Endothelial cell of umbilical vein (primary cell): ENCODE results near the gene ZNRD2. TPM values are rescaled to one million over a fixed set of nuclear protein-coding genes. Genes with fewer than 3 reads are reported as not detected.

ENCODE experiments used
- BruUV-seq: library from RNA; stranded (reverse); fragments of 400-500 nt; replicated peaks from 2 replicates; lab custom pipeline; 2021; lab: Mats Ljungman, UMichigan
- CTCF ChIA-PET: fragments of 300-600, 350-600 bp; sonication (Branson Sonifier 250); formaldehyde crosslinking; loops from one replicate; lab custom pipeline; 2021; ENCODE audit warnings: antibody characterized with exemption, inconsistent platforms; lab: Charles Lee
- POLR2A ChIA-PET: fragments of 300-600, 350-600 bp; sonication (Branson Sonifier 250); formaldehyde crosslinking; loops from one replicate; lab custom pipeline; 2021; ENCODE audit warnings: antibody characterized with exemption, inconsistent platforms; lab: Charles Lee
- DNase-seq: peaks from one replicate; pipeline ENCODE4 v3.0.0-alpha.2; 2011; ENCODE audit warnings: low read depth, low spot score
- FAIRE-seq: peaks from 2 replicates; lab custom pipeline; 2011; peaks lifted over from hg19 to GRCh38; lab: Jason Lieb, UNC
- H2AFZ ChIP-seq: 2 replicates; pipeline ENCODE4 v1.6.0; 2012; ENCODE audit warnings: low read depth, low read length, control low read depth, inconsistent platforms
- H3K27ac ChIP-seq: 2 replicates; pipeline ENCODE4 v1.5.1; 2011; ENCODE audit warnings: low read depth, mild to moderate bottlenecking, control low read depth, low read length, moderate library complexity; ENCODE audit not compliant: insufficient read depth
- H3K27me3 ChIP-seq, 2 experiments: 2 replicates each; pipeline versions ENCODE4 v1.6.0 to v1.6.1; 2011; ENCODE audit warnings: low read length in 2 of 2, mixed read lengths in 1 of 2; ENCODE audit not compliant: control insufficient read depth in 2 of 2, insufficient read depth in 2 of 2
- H3K36me3 ChIP-seq, 2 experiments: 2 replicates in 1 of 2; 3 replicates in 1 of 2; pipeline ENCODE4 v1.5.1; 2011; ENCODE audit warnings: low read length in 2 of 2, mild to moderate bottlenecking in 1 of 2, moderate library complexity in 1 of 2; ENCODE audit not compliant: control insufficient read depth in 2 of 2, insufficient read depth in 2 of 2; ENCODE audit errors: extremely low read depth in 1 of 2
- H3K4me1 ChIP-seq: 3 replicates; pipeline ENCODE4 v1.5.1; 2011; ENCODE audit warnings: mild to moderate bottlenecking, low read length; ENCODE audit not compliant: control insufficient read depth, insufficient read depth; ENCODE audit errors: extremely low read depth
- H3K4me2 ChIP-seq: 2 replicates; pipeline ENCODE4 v1.6.1; 2011; ENCODE audit warnings: low read length, control low read depth, mixed read lengths; ENCODE audit not compliant: insufficient read depth
- H3K4me3 ChIP-seq, 3 experiments: fragments of 200-600 bp in 1 of 3; sonication (generic), shearing (Covaris generic) in 1 of 3; replicated peaks in 1 of 3; 2 replicates each; pipeline ENCODE4 v1.5.1; 2011 to 2016; ENCODE audit warnings: control low read depth in 3 of 3, low read length in 3 of 3, mild to moderate bottlenecking in 2 of 3, inconsistent platforms in 1 of 3, low read depth in 1 of 3, moderate library complexity in 1 of 3; ENCODE audit not compliant: insufficient read depth in 1 of 3
- H3K79me2 ChIP-seq: 2 replicates; pipeline ENCODE4 v1.6.0; 2012; ENCODE audit warnings: low read length, inconsistent platforms; ENCODE audit not compliant: control insufficient read depth, insufficient read depth
- H3K9ac ChIP-seq: replicated peaks from 2 replicates; pipeline ENCODE3; 2011; ENCODE audit warnings: low read length, control low read depth; ENCODE audit not compliant: insufficient read depth; ENCODE audit errors: extremely low read depth
- H3K9me1 ChIP-seq: replicated peaks from 3 replicates; pipeline ENCODE4 v1.6.0; 2011; ENCODE audit warnings: mild to moderate bottlenecking, low read length; ENCODE audit not compliant: control insufficient read depth, insufficient read depth; ENCODE audit errors: extremely low read depth
- H3K9me3 ChIP-seq: replicated peaks from 2 replicates; pipeline ENCODE4 v1.5.1; 2012; ENCODE audit warnings: low read length, inconsistent platforms; ENCODE audit not compliant: control insufficient read depth, insufficient read depth
- H4K20me1 ChIP-seq: replicated peaks from 2 replicates; pipeline ENCODE3; 2011; ENCODE audit warnings: mild to moderate bottlenecking, low read length; ENCODE audit not compliant: control insufficient read depth, insufficient read depth; ENCODE audit errors: extremely low read depth
- CTCF ChIP-seq, 2 donors: IDR thresholded peaks; 1 replicate in 1 of 2; 2 replicates in 1 of 2; pipeline ENCODE4 v1.5.1; 2011; ENCODE audit warnings: low read length in 2 of 2, mild to moderate bottlenecking in 2 of 2, moderate library complexity in 2 of 2, control low read depth in 1 of 2, inconsistent platforms in 1 of 2, low read depth in 1 of 2; ENCODE audit not compliant: insufficient read depth in 1 of 2; ENCODE audit errors: extremely low read depth in 1 of 2
- EZH2 ChIP-seq: IDR thresholded peaks from 2 replicates; pipeline ENCODE4 v1.6.1; 2012; ENCODE audit warnings: borderline replicate concordance, low read depth, mild to moderate bottlenecking, moderate library complexity, low read length, inconsistent platforms; ENCODE audit not compliant: severe bottlenecking
- FOS ChIP-seq: IDR thresholded peaks from 2 replicates; pipeline ENCODE4 v1.6.1; 2011; ENCODE audit warnings: mild to moderate bottlenecking, low read length, moderate library complexity, borderline replicate concordance; ENCODE audit not compliant: insufficient read depth
- GATA2 ChIP-seq: IDR thresholded peaks from 2 replicates; pipeline ENCODE4 v1.7.0; 2011; ENCODE audit warnings: low read depth, mild to moderate bottlenecking, moderate library complexity, mixed read lengths, low read length; ENCODE audit not compliant: insufficient read length, insufficient read depth
- JUN ChIP-seq: IDR thresholded peaks from 2 replicates; pipeline ENCODE4 v1.6.1; 2011; ENCODE audit warnings: borderline replicate concordance, low read depth; ENCODE audit not compliant: insufficient read length, insufficient read depth
- MYC ChIP-seq: IDR thresholded peaks from one replicate; pipeline ENCODE4 v1.6.1; 2011; ENCODE audit warnings: mild to moderate bottlenecking, low read depth, low read length
- POLR2A ChIP-seq: IDR thresholded peaks from 2 replicates; pipeline ENCODE4 v1.6.1; 2012; ENCODE audit warnings: low read depth, mild to moderate bottlenecking, control low read depth, low read length
- dilution Hi-C: fragments of 300-500 bp; cut with MboI; formaldehyde crosslinking; loops from one replicate; pipeline ENCODE4 v1.15.0; 2019; ENCODE audit warnings: low sequenced_read_pairs; ENCODE audit not compliant: extremely low pct_ligation_motif_present
- intact Hi-C: fragments of 100-400 bp; cut with micrococcal nuclease; formaldehyde crosslinking; loops from one replicate; pipeline ENCODE4 v1.10.0; 2022
- polyA plus RNA-seq, 4 experiments: library from polyadenylated mRNA; depleted of rRNA in 3 of 4; stranded (reverse) in 3 of 4; unstranded in 1 of 4; fragments of >200 nt; gene quantifications; 2 replicates each; pipeline versions ENCODE4 v1.2.1 to v1.2.3, GENCODE V29; 2011 to 2012; ENCODE audit warnings: missing spikeins in 1 of 4
- small RNA-seq: library from RNA; depleted of rRNA; stranded (forward); fragments of <200 nt; gene quantifications from one replicate; pipeline ENCODE3, GENCODE V24; 2012; ENCODE audit warnings: low replicate concordance, low read depth; ENCODE audit not compliant: insufficient read depth, insufficient read length
- total RNA-seq: library from RNA; stranded (reverse); gene quantifications from 2 replicates; pipeline ENCODE4 v1.2.3, GENCODE V29; 2021
- TF ChIP-seq, protein P1 (sequence below): IDR thresholded peaks from 2 replicates; pipeline ENCODE4 v1.6.1; 2011; ENCODE audit not compliant: insufficient read depth, insufficient read length

ZNRD2 gene
- total and polyA plus RNA-seq, 2 donors (not counting 3 experiments of a cell fraction or from before 2014, with no cell fraction given) = 40.8 to 96.7 TPM

DNA sequence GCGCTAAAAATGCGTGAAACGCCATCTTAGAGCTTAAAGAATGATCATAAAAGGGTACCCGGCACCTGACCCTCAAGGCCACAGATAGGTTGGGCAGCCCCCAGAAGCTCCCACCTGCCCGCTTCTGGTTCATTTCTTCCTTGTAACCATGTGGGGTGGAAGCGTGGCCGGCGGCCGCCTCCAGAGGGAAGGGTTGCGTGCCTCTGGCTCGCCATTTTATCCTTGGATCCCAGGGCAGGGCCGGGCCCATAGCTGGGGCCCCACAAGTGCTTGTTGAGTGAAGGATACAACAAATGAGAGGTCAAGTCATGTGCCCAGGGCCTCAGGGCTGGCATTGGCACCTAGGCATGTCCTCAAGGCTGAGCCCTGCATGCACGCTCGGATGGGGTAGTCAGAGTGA is 51.2 kb downstream of the ZNRD2 start:
- Histone ChIP-seq H3K79me2 (peaks cover 16% of the 10 kb centered on the region), H3K9me1 (no peaks in the 10 kb centered on the region), H3K4me2 (no peak overlapping the region), H2AFZ (no peak overlapping the region), H3K27me3 (no peaks in the 10 kb centered on the region), H3K27ac (no peak overlapping the region), H3K9ac (no peak overlapping the region), H3K36me3 (peaks cover 6 to 61% of the 10 kb centered on the region in 2 experiments), H3K4me1 (peaks cover 6% of the 10 kb centered on the region), H3K9me3 (no peaks in the 10 kb centered on the region), H3K4me3 (no peak overlapping the region), H4K20me1 (no peaks in the 10 kb centered on the region)
- DNase-seq = no peak
- no peak for FAIRE-seq
- ChIA-PET CTCF (interaction anchor here (1.2 kb wide), 1 partner anchor 17 kb away, joined by 3 read pairs; the partner anchor contains the start of gene SIPA1), POLR2A (no interaction called here)
- TF ChIP-seq, protein P1, sequence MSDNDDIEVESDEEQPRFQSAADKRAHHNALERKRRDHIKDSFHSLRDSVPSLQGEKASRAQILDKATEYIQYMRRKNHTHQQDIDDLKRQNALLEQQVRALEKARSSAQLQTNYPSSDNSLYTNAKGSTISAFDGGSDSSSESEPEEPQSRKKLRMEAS = no peak
- TF ChIP-seq JUN (no peak), FOS (no peak), MYC (no peak), GATA2 (no peak), POLR2A (no peak), CTCF (IDR thresholded peaks at IDR 0.05; ENCODE audit: extremely low read depth in 1 of 2, insufficient read depth in 1 of 2, low read depth in 1 of 2, low read length in 2 of 2) (no peak), EZH2 (no peak)
- BruUV-seq = no TSS peak
- dilution Hi-C loops = no loop called here
- intact Hi-C loops = no loop called here

Small RNA genes lying within 50 kb of the gene (small RNA-seq; reads per million reads assigned to genes)
- not detected for gene AP001362.1

Other genes with a start within 250 kb of the ZNRD2 start
- gene DPF2, start 236.6 kb upstream of the ZNRD2 start, total RNA-seq = 48.9 and 58.7 TPM in 2 replicates
- 62.2 and 73.3 TPM in 2 replicates for gene DPF2, start 236.6 kb upstream of the ZNRD2 start, polyA plus RNA-seq
- 0.27 TPM in 1 of 2 replicates, not detected in the other for gene TIGD3, start 215.7 kb upstream of the ZNRD2 start, total RNA-seq
- gene TIGD3, start 215.7 kb upstream of the ZNRD2 start, polyA plus RNA-seq = 0.18 TPM in 2 replicates
- gene SLC25A45, start 187.8 kb upstream of the ZNRD2 start, total RNA-seq = 3.1 and 4.8 TPM in 2 replicates
- 1.2 TPM in 2 replicates for gene SLC25A45, start 187.8 kb upstream of the ZNRD2 start, polyA plus RNA-seq
- gene FRMD8, start 183.8 kb upstream of the ZNRD2 start, total RNA-seq = 53.9 and 57.7 TPM in 2 replicates
- 36.4 and 45.3 TPM in 2 replicates for gene FRMD8, start 183.8 kb upstream of the ZNRD2 start, polyA plus RNA-seq
- gene NEAT1, start 147.7 kb upstream of the ZNRD2 start, total RNA-seq = 957 and 1,053 TPM in 2 replicates
- gene NEAT1, start 147.7 kb upstream of the ZNRD2 start, polyA plus RNA-seq = 34.4 and 43.3 TPM in 2 replicates
- gene MALAT1, start 71.4 kb upstream of the ZNRD2 start, total RNA-seq = 7,529 and 7,700 TPM in 2 replicates
- gene MALAT1, start 71.4 kb upstream of the ZNRD2 start, polyA plus RNA-seq = 394 and 491 TPM in 2 replicates
- 88.2 and 88.7 TPM in 2 replicates for gene SCYL1, start 45.4 kb upstream of the ZNRD2 start, total RNA-seq
- 126 and 153 TPM in 2 replicates for gene SCYL1, start 45.4 kb upstream of the ZNRD2 start, polyA plus RNA-seq
- gene LTBP3, start 12.1 kb upstream of the ZNRD2 start, total RNA-seq = 120 and 121 TPM in 2 replicates
- gene LTBP3, start 12.1 kb upstream of the ZNRD2 start, polyA plus RNA-seq = 209 and 225 TPM in 2 replicates
- gene FAM89B, start 2.1 kb downstream of the ZNRD2 start, total RNA-seq = 63.1 and 63.8 TPM in 2 replicates
- 153 and 193 TPM in 2 replicates for gene FAM89B, start 2.1 kb downstream of the ZNRD2 start, polyA plus RNA-seq
- gene EHBP1L1, start 5.6 kb downstream of the ZNRD2 start, total RNA-seq = 18.8 and 19.7 TPM in 2 replicates
- 12.7 and 18.5 TPM in 2 replicates for gene EHBP1L1, start 5.6 kb downstream of the ZNRD2 start, polyA plus RNA-seq
- 0.60 and 1.3 TPM in 2 replicates for gene KCNK7, start 25.3 kb downstream of the ZNRD2 start, total RNA-seq
- gene KCNK7, start 25.3 kb downstream of the ZNRD2 start, polyA plus RNA-seq = 0.17 and 0.19 TPM in 2 replicates
- 160 and 182 TPM in 2 replicates for gene MAP3K11, start 43.7 kb downstream of the ZNRD2 start, total RNA-seq
- 131 and 148 TPM in 2 replicates for gene MAP3K11, start 43.7 kb downstream of the ZNRD2 start, polyA plus RNA-seq
- 53.8 and 53.9 TPM in 2 replicates for gene PCNX3, start 45.3 kb downstream of the ZNRD2 start, total RNA-seq
- gene PCNX3, start 45.3 kb downstream of the ZNRD2 start, polyA plus RNA-seq = 42.6 and 53.5 TPM in 2 replicates
- gene SIPA1, start 67.6 kb downstream of the ZNRD2 start, total RNA-seq = 119 and 128 TPM in 2 replicates
- gene SIPA1, start 67.6 kb downstream of the ZNRD2 start, polyA plus RNA-seq = 67.5 and 96.5 TPM in 2 replicates
- 105 and 106 TPM in 2 replicates for gene RELA, start 92.4 kb downstream of the ZNRD2 start, total RNA-seq
- 78.7 and 89.5 TPM in 2 replicates for gene RELA, start 92.4 kb downstream of the ZNRD2 start, polyA plus RNA-seq
- gene KAT5, start 141.8 kb downstream of the ZNRD2 start, total RNA-seq = 48.8 and 50.2 TPM in 2 replicates
- gene KAT5, start 141.8 kb downstream of the ZNRD2 start, polyA plus RNA-seq = 31.4 and 35.8 TPM in 2 replicates
- gene RNASEH2C, start 150.3 kb downstream of the ZNRD2 start, total RNA-seq = 46.4 and 62.0 TPM in 2 replicates
- 110 and 113 TPM in 2 replicates for gene RNASEH2C, start 150.3 kb downstream of the ZNRD2 start, polyA plus RNA-seq
- gene AP5B1, start 210.5 kb downstream of the ZNRD2 start, total RNA-seq = 15.3 and 15.5 TPM in 2 replicates
- 9.2 and 13.0 TPM in 2 replicates for gene AP5B1, start 210.5 kb downstream of the ZNRD2 start, polyA plus RNA-seq
- not detected in 2 replicates for gene OVOL1, start 216.6 kb downstream of the ZNRD2 start, total RNA-seq
- not detected in 2 replicates for gene OVOL1, start 216.6 kb downstream of the ZNRD2 start, polyA plus RNA-seq